Medulla oblongata (tissue), 1 donor: Measurements from ENCODE around the gene RFXANK.

Source experiments
- DNase-seq: peaks from one replicate; pipeline ENCODE4 v3.0.0-alpha.2; 2015; ENCODE audit errors: extremely low spot score

RFXANK gene

DNA sequence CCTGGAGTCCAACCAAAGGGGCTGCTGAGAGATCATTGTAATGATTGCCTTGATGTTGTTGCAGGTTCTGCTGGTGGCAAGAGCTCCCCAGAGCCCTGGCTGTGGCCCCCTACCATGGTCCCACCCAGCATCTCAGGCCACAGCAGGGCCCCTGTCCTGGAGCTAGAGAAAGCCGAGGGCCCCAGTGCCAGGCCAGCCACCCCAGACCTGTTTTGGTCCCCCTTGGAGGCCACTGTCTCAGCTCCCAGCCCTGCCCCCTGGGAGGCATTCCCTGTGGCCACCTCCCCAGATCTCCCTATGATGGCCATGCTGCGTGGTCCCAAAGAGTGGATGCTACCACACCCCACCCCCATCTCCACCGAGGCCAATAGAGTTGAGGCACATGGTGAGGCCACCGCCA lies 35.2 kb downstream of the RFXANK start:
- no peak for DNase-seq

GRCh38 chr19:19229701-19230100 lies 37.6 kb downstream of the RFXANK start:
- no peak for DNase-seq

GRCh38 chr19:19230999-19231398 lies 38.9 kb downstream of the RFXANK start:
- no peak for DNase-seq

- no peak for DNase-seq
Observed at GRCh38 chr19:19232261-19232721, 40.2 kb downstream of the RFXANK start.

GRCh38 chr19:19234220-19234816 lies 42.3 kb downstream of the RFXANK start:
- DNase-seq, result no peak

- DNase-seq, result no peak
Observed at GRCh38 chr19:19236173-19236572, 44.1 kb downstream of the RFXANK start.

- DNase-seq, result no peak
Observed at GRCh38 chr19:19238126-19238894, 46.3 kb downstream of the RFXANK start.

DNA sequence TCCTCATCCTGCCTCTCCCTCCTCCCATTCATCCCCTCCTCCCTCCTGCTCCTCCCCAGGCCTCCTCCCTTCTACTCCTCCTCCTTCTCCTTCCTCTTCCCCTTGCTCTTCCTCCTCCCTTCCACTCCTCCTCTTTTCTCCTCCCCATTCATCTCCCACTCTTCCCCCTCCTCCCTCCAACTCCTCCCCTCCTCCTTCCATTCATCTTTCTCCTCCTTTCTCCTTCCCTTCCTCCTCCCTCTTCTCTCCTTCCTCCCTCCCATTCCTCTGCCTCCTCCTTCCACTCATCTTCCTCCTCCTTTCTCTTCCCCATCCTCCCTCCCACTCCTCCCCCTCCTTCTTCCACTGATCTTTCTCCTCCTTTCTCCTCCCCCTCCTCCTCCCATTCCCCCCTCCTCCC lies 47.6 kb downstream of the RFXANK start:
- DNase-seq, result no peak

DNA sequence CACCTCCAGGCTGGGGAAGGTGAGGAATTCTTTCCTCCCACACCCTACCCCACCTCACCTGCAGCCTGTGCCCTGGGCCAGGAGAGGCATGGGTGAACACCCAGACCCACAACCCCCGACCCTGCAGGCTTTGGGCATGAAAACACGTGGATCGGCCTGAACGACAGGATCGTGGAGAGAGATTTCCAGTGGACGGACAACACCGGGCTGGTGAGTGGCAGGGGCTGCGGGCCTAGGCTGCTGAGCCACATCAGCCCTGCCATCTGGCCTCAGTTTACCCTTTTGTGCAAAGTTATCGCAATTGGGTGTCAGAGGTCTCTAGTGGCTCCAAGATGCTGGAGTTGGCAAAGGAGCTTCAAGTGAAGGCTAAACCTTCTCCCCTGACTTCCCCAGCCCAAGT lies 48.4 kb downstream of the RFXANK start:
- no peak for DNase-seq

DNA sequence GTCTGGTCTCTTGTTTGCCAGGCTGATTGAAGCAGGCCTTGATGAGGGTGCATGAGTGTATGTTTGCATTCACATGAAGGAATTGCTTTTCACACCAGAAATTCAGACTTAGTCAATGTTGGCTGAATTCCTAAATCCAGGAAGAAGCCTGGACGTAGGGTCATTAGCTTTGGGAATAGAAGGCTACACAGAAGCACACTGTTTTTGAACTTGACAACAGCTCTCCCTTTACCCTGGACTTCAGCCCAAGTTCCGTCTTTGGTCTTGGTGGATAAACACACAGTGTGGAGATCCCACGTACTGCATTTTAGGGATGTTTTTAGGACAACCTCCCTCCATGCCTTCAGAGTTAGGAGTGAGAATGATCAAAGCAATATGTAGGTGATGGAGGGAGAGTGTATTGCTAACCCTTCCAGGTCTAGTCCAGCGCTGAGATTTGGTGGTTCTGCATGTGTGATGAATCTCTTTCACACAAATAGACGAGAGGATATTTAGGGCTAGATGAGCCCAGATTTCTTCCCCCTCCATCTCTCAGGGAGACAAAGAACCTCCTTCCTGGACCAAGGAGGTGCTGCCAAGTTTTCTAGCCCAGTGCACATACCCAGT lies 58.2 kb downstream of the RFXANK start:
- no peak for DNase-seq
